Right kidney (tissue), 1 donor: ENCODE results near the gene METTL8.

Source experiments
- DNase-seq: peaks from one replicate; pipeline ENCODE4 v3.0.0-alpha.2; 2016

The METTL8 gene

DNA sequence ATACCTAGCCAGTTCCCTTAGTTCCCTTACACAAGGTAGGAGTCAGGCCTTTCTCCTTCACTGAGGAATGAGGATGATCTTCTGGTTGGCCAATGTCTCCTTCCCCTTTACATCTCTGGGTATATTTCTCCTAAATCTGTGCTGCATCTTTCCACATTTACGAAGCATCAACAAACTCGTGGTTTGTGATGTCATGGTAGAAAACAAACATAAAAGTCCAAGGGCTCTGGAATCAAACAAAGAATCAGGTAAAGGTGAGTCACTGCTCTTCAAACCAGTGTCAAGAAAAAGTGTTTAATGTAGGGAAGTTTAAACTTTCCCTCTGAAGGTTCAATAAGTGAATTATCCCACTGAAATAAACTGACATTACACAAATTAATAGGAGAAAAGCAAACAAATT is 122.9 kb downstream of the METTL8 start:
- no peak for DNase-seq

DNA sequence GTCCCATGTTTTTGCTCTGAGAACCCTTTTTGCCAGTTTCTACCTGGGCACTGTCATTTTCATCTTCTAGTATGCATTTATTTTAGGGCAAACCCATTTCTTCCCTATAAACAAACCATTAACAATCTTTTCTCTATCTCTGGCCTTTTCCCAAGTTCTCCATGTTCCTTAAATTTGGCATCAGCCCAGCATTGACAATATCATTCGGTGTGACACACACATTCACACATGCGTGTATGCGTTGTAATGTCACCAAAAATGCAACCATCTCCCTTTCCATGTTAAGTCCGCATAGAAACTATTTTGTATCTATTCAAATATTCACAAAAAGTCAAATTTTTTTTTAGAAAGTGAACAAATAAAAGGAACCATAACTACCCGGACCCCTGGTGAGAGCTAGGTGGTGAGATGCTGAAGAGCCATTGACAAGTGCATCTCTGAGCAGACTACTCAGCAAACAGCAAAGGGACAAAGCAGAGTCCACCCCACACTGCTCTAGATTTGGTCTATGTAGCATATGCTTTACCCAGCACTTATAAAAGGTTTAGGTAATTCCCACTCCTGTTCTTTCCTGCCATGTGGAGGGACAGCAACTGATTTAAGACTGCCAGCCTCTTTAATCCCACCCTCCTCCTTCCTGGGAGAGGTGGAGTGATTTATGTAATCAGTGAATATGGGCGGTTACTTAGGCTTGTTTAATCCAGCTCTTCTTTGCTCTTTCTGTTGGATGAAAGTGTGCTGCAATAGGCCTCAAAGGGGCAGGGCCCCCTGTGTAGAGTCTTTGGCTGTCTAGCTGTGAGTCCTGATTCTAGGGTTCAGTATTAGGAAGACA is 124.1 kb downstream of the METTL8 start:
- DNase-seq = no peak

DNA sequence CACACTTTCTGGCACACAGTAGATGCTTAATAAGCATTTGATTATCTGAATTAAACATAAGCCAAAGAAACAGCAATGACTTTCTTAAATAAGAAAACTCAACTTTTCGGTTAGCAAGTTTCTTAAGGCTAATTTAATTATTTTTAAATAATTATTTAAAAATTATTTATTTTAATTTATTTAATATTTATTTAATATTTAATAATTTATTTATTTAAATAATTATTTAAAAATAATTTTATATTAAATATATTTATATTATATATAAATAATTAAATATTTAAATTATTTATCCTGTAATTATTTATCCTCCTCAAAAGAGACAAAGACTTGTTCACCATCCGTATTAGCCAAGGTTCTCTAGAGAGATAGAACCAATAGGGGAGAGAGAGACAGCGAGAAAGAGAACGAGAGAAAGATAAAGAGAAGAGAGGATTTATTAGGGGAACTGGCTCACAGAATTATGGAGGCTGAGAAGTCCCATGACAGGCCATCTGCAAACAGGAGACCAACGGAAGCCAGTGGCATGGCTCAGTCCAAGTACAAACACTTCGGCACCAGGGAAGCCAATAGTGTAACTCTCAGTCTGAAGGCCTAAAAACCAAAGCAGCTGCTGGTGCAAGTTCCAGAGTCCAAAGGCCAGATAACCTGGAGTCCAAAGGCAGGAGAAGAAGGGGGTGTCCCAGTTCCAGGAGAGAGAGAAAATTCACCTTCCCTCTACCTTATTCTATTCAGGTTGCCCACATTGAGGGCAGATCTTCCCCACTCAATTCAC is 125.3 kb downstream of the METTL8 start:
- DNase-seq = no peak

DNA sequence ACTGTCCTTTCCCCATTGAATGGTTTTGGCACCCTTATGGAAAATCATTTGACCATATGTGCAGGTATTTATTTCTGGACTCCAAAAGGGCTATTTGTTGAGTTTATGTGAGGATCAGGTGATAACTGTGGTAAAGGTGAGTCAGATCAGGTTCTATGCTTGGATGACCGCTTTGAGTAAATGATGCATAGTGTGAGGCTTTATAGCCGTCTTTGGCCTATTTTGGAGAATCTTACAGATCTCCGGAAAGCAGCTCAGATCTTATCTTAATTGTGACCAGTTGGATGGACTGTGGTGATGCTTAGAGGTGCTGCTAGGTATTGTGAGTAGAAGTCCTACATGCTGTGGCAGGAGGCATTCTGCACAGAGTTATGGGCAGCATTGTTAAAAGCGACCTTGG is 126.2 kb downstream of the METTL8 start:
- DNase-seq = no peak

DNA sequence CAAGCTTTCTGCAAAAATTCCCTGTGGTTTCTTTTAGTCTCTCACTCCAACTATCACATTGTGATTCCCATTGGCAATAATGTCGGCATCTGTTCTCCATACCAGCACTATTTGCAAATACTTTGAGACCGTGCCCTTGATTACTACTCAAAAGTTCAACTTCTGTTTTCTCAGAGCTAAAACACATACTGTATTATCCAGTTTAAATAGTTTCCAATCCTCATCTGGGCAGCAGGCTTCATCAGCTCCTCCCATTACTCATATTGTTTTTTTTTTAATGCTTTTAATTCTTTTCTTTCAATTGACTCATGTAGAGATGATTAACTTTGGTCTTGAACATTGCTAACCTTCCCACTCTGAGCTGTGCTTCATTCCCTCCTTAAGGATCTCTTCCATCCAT is 135.8 kb downstream of the METTL8 start:
- DNase-seq = no peak

DNA sequence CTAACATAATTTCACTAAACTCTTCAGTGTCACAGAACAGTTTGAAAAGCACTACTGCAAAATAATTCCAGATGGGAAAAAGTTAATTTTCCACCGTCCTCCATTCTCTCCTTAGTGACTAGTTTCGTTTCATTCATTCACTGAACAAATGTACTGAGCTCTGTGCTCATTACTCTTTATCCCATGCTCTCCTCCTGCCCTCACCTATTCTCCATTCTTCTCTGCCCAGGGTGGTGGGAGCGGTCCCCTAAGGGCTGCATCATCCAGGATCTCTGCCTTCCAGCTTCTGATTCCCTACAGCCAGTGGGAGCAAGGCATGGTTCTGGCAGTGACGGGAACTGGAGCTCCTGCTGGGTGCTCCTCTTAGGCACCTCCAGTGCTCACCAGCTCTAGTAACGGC is 139.2 kb downstream of the METTL8 start:
- DNase-seq = no peak

DNA sequence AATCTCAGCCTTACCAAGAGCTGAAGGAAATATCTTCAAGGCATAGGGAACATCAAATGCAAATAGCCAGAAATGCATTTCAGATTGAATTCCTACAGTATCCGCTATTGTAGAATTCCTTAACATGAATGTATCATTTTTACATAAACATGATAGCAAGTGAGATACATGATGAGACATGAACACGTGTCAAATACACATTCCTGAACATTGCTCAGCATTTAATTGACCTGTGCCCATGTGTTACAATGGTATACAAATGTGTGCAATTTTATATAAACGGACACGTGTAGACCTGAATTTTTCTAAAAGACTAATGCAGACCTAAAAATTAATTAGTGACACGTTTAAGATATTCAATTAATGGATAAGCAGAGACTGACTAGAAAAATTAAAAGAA is 140.1 kb downstream of the METTL8 start:
- DNase-seq = no peak

DNA sequence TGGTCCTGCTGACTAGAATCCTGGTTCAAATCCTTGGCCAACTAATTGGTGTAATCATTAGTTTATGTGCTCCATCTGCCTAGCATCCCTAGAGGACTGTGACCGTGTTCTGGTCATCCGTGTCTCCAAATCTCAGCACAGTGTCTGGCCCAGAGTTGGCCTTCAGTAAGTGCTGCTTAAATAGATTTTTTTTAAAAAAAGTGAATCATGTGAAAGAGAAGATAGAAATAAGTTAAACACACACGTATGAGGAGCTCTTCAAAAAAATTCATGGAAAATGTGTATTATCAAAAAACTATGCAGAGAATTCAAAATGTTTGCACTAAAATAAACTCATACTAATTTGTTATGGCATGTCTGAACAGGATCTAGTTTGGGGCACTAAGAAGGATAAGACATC is 143.8 kb downstream of the METTL8 start:
- no peak for DNase-seq

DNA sequence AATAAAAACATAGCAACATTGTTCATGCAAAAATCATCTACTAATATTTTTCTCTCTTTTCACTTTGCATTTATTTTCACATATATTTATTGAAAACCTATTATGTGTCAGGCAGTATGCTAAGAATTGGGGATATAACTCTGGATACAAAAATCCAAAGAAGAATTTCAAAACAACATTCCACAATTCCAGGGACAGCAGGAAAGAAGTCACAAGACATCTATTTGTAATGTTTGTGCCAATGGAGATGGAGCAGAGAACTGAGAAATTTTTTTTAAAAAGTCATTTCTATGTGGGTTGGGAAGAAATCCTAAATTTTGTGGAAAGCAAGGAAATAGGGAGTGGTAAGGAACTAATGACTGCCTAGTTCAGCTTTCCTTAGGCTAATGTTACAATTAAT is 144.5 kb downstream of the METTL8 start:
- no peak for DNase-seq

DNA sequence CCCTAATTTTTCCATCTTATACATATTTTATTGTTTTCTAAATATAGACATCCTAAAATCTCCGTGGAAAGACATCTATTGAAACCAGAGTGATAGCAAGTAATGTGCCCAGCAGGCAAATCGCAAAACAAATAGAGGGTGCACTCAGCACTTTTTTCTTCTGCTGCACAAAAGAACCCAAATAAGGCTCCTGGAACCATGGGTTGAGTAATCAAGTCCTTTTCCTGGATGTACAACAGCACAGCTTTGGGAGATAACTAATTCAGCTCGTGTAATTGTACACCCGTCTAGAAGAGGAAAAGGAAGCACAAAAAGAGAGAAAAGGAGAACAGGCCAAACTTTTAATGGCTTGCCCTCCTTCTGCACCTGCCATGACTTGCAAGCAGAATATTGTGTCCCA is 146.2 kb downstream of the METTL8 start:
- no peak for DNase-seq

DNA sequence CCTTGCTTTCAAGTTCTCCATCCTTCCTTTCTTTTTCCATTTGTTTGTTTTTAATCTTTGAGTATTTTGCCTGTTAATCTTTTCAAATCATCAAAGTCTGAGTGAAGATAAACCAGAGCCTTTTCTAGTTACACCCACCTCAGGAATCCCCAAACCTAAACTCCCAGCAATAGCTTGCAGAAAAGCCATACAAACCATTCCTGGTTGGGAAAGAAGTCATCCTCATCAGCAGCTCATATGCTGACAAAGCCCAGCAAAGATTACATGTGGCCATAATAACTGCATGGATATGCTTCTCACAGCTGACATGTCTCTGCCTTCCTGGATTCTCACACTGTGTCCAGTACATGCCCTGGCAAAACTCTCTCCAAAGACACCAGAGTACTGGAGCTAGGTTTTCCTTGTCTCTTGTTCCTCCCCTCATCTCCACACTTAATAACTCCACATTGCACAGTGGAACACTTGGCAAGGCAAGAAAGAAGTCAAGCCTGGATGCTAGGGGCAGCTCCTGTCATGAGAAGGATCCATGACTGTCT is 146.7 kb downstream of the METTL8 start:
- no peak for DNase-seq

DNA sequence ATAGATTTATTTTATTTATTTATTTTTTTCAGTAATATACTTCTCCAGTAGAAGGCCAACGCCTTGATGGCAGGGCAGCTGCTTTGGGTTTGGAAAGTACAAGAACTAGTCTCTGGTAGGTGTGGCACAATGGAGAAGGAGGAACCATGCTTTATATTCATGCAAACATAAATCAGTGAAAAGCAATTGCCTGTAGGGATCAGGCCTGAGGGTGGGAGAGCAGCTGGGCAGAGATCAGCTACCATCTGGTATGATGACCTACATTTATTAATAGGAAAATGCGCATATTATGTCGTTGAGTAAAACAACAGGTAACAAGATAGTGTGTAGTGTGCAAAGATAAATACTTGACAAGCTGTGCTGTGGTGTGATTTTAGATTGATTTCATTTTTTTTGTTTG is 152.7 kb downstream of the METTL8 start:
- no peak for DNase-seq

DNA sequence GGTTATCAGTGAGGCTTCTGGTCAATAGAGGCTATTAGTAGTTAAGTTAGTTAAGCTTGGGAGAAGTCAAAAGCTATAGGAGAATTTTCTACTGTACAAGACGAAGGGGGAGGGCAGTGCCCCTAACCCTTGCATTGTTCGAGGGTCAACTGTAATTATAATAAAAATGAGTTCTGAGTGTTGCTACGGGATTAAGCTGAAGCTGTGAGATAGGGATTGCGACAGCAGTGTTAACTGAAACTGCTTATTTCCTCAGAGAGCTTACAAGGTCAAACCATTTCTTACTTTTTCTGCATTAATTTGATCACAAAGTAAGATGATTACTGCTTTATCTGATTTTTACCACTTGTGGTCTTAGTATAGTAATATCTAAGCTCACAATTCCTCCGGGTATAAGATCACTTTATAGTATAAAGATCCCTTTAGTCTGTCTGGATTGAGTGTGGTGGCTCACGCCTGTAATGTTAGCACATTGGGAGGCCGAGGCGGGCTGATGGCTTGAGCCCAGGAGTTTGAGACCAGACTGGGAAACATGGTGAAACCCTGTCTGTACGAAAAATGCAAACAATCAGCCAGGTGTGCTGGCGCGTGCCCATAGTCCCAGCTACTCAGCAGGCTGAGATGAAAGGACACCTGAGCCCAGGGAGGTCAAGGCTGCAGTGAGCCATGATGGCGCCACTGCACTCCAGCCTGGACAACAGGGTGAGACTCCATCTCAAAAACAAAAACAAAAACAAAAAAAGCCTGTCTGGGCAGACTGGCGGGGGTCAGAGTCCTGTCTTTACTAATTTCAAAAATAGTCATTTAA is 153.6 kb downstream of the METTL8 start:
- DNase-seq = no peak

DNA sequence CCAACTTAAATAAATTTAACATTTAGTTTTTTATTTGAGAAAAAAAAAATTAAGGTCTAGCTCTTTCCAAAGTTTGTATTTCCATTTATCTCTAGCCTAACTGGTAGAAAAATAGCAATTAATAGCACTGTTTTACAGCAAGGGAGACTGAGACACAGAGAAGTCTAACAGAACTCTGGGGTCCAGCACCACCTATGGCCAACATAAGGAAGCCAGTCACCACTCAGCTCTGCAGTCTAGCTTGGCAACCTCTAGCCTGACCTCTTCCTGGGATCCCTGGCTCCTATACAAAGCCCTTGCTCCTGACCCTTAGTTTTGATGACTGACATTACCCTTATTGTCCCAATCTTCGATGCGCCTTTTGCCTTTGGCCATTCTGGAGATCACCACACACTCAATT is 159.0 kb downstream of the METTL8 start:
- no peak for DNase-seq

DNA sequence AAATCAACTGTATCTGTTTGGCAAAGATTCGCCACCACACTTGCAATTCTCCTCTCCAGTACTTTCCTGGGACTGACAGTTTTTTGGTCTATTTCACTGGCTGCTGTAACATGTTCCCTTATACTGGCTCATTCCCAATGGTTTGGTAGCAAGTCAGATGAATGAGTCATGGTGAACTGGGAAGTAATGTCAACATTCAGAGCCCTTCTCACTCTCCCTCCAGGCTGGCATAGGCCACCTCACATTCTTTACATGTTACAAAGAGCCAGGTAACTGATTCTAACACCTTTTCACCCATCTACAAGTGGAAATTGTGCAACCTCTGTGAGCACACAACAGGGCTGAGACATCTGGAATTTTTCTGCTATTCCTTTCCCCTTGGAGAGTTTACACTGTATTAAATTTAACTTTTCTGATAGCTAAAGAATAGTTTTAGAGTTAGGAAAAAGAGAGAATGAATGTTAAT is 161.8 kb downstream of the METTL8 start:
- DNase-seq = no peak

DNA sequence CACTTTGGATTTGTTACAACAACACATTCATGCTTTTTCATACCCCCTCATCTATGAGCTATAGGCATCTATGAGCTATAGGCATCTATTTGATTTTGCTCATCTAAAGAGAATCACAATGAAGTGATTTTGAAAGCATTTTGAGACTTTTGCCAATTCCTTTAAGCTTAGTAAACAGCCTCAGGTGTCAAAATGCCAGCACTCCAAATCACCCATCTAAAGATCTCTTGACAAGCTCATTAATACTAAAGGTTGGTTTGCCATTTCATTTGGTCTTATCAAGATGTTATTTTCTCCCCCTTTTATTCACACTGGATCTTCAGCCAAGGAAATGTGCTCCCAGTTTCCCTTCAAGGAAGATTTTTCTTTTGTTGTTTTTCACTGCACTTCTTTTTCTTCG is 162.4 kb downstream of the METTL8 start:
- no peak for DNase-seq

DNA sequence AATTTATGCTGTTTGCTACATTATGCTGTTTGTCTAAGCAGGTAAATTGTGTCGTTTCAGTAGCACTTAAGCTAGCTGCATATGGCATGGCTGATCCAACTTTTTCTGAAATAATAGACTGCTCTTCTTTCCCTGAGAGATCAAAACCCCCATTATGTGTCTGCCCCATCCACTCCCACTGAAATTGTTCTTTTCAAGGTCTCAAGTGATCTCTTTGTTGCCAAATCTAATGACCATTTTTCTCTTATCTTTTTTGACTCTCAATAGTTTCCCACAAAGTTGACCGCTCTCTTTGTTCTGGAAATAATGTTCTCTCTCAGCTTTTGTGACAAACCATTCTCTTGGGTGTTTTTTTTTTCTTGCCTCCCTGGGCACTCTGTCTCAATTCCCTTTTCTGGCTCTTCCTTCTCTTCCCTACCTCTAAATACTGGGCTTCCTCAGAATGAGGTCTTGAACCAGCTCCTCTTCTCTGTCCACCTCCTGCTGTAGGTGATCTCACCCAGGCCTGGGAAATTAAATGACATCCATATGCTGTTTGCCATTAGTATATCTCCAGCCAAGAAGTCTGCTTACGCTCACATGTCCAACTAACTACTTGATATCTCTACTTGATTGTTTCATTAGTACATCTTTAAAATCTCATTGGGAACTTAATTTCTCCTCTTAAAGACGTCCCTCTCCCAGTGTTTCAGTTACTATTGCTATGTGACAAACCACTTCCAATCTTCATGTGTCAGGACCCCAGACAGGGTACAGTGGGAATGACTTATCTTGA is 165.7 kb downstream of the METTL8 start:
- DNase-seq = no peak
